ENCODE results near the gene GNAT2.

Gene GNAT2

GRCh38 chr1:109557520-109557919, 61.9 kb downstream of the GNAT2 start:
- no peak overlapping the region for H3K4me2 ChIP-seq (ENCODE audit: low read length)
- 0 out of 2 replicates have a peak, but pooled peaks cover 2% of the 10 kb centered on the region for H4K20me1 ChIP-seq (ENCODE audit: insufficient read depth, low read length)
- 0 out of 2 replicates have a peak, but pooled peaks cover 4% of the 10 kb centered on the region for H3K36me3 ChIP-seq (ENCODE audit: insufficient read depth, low read length)
- no peaks in the 10 kb centered on the region for H3K27me3 ChIP-seq (ENCODE audit: insufficient read depth, low read length)
- no peak overlapping the region for H3K27ac ChIP-seq (ENCODE audit: low read depth, low read length, poor library complexity, severe bottlenecking)
- H2AFZ ChIP-seq (ENCODE audit: low read length), result no peak overlapping the region
- H3K9ac ChIP-seq (ENCODE audit: low read length), result no peak overlapping the region
- TF ChIP-seq CTCF (IDR thresholded peaks at IDR 0.05; ENCODE audit: low read length) (no peak), EZH2 (IDR thresholded peaks at IDR 0.05; ENCODE audit: borderline replicate concordance, low read length) (no peak)
- H3K9me3 ChIP-seq (ENCODE audit: low read length), result no peaks in the 10 kb centered on the region
- H3K79me2 ChIP-seq (ENCODE audit: insufficient read depth, low read length), result peaks cover 97% of the 10 kb centered on the region
- H3F3A ChIP-seq (ENCODE audit: insufficient read depth, low read length), result no peaks in the 10 kb centered on the region
- peaks cover 3% of the 10 kb centered on the region for H3K4me1 ChIP-seq (ENCODE audit: insufficient read depth, low read length, severe bottlenecking)
- H3K4me3 ChIP-seq (ENCODE audit: low read depth, low read length, poor library complexity, severe bottlenecking), result no peak overlapping the region
- H3K9me2 ChIP-seq (ENCODE audit: low read depth, low read length), result no peaks in the 10 kb centered on the region

DNA sequence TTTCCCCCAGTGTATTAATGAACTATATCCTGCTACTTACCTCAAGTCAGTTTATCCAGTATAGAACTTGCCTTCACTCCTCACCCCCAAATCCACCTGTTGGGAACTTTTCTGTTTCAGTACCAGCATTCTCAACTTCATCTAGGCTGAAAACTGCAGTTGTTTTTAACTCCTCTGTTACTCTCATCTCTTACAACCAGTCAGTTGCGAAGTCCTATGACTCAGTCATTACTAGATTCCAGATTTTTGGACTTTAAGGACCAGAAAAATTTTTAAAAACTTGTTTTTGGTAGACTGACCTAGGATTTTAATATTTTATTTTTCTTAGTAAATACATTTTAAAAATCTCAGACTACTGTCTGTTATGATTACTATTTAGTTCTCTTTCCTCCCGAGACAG, 62.9 kb downstream of the GNAT2 start:
- Histone ChIP-seq H3K9ac (ENCODE audit: low read length) (no peak overlapping the region), H3K79me2 (ENCODE audit: insufficient read depth, low read length) (peaks cover 96% of the 10 kb centered on the region), H3K4me1 (ENCODE audit: insufficient read depth, low read length, severe bottlenecking) (no peaks in the 10 kb centered on the region), H3K4me2 (ENCODE audit: low read length) (no peak overlapping the region), H3K27ac (ENCODE audit: low read depth, low read length, poor library complexity, severe bottlenecking) (no peak overlapping the region), H3K36me3 (ENCODE audit: insufficient read depth, low read length) (0 out of 2 replicates have a peak, but pooled peaks cover 4% of the 10 kb centered on the region), H3K9me3 (ENCODE audit: low read length) (no peaks in the 10 kb centered on the region), H2AFZ (ENCODE audit: low read length) (no peak overlapping the region), H3K9me2 (ENCODE audit: low read depth, low read length) (no peaks in the 10 kb centered on the region), H3K27me3 (ENCODE audit: insufficient read depth, low read length) (no peaks in the 10 kb centered on the region), H4K20me1 (ENCODE audit: insufficient read depth, low read length) (0 out of 2 replicates have a peak, but pooled peaks cover 2% of the 10 kb centered on the region), H3K4me3 (ENCODE audit: low read depth, low read length, poor library complexity, severe bottlenecking) (no peak overlapping the region), H3F3A (ENCODE audit: insufficient read depth, low read length) (no peaks in the 10 kb centered on the region)
- TF ChIP-seq CTCF (IDR thresholded peaks at IDR 0.05; ENCODE audit: low read length), result no peak
- no peak for TF ChIP-seq EZH2 (IDR thresholded peaks at IDR 0.05; ENCODE audit: borderline replicate concordance, low read length)
